Measurements from ENCODE around the gene SLC2A9. TPM values are rescaled to one million over a fixed set of nuclear protein-coding genes. Genes with fewer than 3 reads are reported as not detected.
A peak's percentile ranks its signal among the peaks of the same experiment; 100 is the strongest.

Gene SLC2A9
- total RNA-seq, 2 experiments from 2014 or later, result 0.54 TPM

DNA sequence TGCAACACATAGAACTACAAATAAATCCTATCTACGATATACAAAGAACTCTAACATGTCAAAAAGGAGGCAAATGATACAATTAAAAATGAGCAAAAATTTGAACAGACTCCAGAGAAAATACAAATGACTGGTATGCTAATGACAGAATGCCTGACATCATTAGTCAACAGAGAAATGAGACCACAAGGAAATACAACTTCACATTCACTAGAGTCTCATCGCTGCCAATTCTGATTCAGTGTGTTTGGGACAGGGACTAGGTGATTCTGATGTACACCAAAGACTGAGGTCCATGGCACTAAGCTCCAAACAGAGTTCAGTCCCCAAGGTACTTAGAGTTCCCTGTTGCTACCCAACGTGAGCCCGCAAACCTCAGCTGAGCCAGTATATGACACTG, 23.4 kb downstream of the SLC2A9 start:
- intact Hi-C loops (cut with micrococcal nuclease), result no loop called here
- no peak overlapping the region for H3K27ac Mint-ChIP-seq

DNA sequence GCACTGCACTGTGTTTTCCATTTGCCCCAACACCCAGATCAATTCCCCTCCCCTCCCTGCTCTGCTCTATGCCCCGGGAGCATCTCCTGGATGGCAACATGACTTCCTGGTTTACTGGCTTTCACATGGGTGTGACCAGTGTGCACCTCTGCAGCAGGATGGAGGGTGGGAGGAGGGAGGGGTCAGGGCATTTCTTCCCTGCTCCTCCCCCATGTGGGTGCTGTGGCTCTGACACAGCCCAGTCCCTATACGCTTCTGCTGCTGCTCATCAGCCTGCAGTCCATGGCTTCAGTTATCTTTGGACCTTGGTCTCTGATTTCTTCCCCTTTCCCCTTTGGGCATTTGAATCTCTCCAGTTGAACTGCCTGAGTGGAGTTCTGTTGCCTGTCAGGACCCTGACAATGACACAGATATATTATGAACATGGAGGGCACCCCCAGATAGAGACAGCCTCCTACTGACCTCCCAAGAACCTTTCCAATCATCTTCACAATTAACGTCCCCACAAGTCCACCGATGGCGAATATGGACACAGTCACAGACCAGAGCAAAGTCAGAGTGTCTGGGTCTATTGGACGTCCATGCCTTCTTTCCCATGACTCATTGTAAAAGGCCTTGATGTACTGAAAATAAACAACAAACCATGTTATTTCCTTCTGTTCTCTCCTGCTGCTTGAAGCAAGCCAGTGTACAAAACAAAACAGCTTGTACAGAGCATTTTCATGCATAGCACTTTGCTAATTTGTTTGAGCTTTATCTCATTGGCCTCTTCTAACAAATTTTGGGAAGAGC, 24.8 kb downstream of the SLC2A9 start:
- intact Hi-C loops (cut with micrococcal nuclease), result no loop called here
- peaks cover 6% of the 10 kb centered on the region for H3K36me3 Mint-ChIP-seq (ENCODE audit: low read depth)
- no peak overlapping the region for H3K27ac Mint-ChIP-seq
- no peak overlapping the region for H3K4me3 Mint-ChIP-seq
- H3K4me1 Mint-ChIP-seq (ENCODE audit: low read depth), result peaks cover 38% of the 10 kb centered on the region
- DNase-seq, result no peak
- ChIA-PET POLR2A (no interaction called here), CTCF (interaction anchor here (2.0 kb wide), 1 partner anchor 17 kb away, joined by 8 read pairs; no protein-coding TSS in a partner anchor)
- H3K27me3 Mint-ChIP-seq, result no peaks in the 10 kb centered on the region
- no peak for ATAC-seq
- TF ChIP-seq, protein P1, sequence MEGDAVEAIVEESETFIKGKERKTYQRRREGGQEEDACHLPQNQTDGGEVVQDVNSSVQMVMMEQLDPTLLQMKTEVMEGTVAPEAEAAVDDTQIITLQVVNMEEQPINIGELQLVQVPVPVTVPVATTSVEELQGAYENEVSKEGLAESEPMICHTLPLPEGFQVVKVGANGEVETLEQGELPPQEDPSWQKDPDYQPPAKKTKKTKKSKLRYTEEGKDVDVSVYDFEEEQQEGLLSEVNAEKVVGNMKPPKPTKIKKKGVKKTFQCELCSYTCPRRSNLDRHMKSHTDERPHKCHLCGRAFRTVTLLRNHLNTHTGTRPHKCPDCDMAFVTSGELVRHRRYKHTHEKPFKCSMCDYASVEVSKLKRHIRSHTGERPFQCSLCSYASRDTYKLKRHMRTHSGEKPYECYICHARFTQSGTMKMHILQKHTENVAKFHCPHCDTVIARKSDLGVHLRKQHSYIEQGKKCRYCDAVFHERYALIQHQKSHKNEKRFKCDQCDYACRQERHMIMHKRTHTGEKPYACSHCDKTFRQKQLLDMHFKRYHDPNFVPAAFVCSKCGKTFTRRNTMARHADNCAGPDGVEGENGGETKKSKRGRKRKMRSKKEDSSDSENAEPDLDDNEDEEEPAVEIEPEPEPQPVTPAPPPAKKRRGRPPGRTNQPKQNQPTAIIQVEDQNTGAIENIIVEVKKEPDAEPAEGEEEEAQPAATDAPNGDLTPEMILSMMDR (IDR thresholded peaks at IDR 0.05), result no peak
- peaks cover 3% of the 10 kb centered on the region for H3K9me3 Mint-ChIP-seq

More for the DNA sequence above, 23.4 kb downstream of the SLC2A9 start:
- ATAC-seq, result no peak
- TF ChIP-seq, protein P1 (IDR thresholded peaks at IDR 0.05), result no peak
- peaks cover 3% of the 10 kb centered on the region for H3K9me3 Mint-ChIP-seq
- no peaks in the 10 kb centered on the region for H3K27me3 Mint-ChIP-seq
- CTCF ChIA-PET, result interaction anchor here (0.7 to 2.0 kb wide), 3 partner anchors 16 to 21 kb away, joined by 3 to 8 read pairs (median 4); no protein-coding TSS in a partner anchor
- no peak overlapping the region for H3K4me3 Mint-ChIP-seq
- peaks cover 6% of the 10 kb centered on the region for H3K36me3 Mint-ChIP-seq (ENCODE audit: low read depth)
- no peak for DNase-seq
- POLR2A ChIA-PET, result interaction anchor here (0.9 to 1.1 kb wide), 2 partner anchors 8 to 9 kb away, joined by 3 to 4 read pairs; no protein-coding TSS in a partner anchor
- peaks cover 38% of the 10 kb centered on the region for H3K4me1 Mint-ChIP-seq (ENCODE audit: low read depth)

DNA sequence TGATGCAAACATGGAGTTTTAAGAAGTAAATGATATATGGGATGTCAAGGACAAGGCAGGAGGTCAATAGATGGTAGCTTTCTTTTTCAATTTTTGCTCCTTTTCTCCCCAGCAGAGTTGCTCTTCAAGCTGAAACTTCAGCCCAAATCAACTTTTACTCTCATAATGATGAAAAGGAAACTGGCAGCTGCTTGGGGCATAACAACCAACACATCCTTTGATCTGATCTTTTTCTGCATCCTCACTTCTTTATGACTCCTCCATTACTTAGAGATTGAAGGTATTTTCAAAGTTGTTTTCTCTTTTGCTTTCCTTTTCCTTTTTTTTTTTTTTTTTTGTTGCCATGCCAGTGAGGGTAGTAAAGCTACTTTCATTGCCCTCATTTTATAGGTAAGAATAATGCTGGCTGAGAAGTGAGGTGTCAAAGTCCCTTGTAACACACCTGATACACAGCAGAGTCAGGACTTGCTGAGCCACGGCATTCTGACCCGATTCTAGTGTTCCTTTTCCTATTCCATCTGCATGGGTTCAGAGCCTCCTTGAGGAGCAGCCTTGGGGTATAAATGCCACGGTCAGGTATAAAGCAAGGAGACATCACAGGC, 26.9 kb downstream of the SLC2A9 start:
- H3K4me1 Mint-ChIP-seq (ENCODE audit: low read depth), result peaks cover 27% of the 10 kb centered on the region
- peaks cover 6% of the 10 kb centered on the region for H3K36me3 Mint-ChIP-seq (ENCODE audit: low read depth)
- H3K9me3 Mint-ChIP-seq, result no peaks in the 10 kb centered on the region
- CTCF ChIA-PET, result interaction anchor here (1.9 to 3.1 kb wide), 2 partner anchors 20 to 25 kb away, joined by 5 to 21 read pairs; no protein-coding TSS in a partner anchor
- DNase-seq (peak; percentile 29), ATAC-seq (peak; percentile 88)
- no peak overlapping the region for H3K4me3 Mint-ChIP-seq
- POLR2A ChIA-PET, result interaction anchor here (1.1 to 1.2 kb wide), 2 partner anchors 8 to 11 kb away, joined by 3 read pairs; no protein-coding TSS in a partner anchor
- H3K27me3 Mint-ChIP-seq, result no peaks in the 10 kb centered on the region
- peak overlapping the region; percentile 85 for H3K27ac Mint-ChIP-seq
- intact Hi-C loops (cut with micrococcal nuclease), result no loop called here
- TF ChIP-seq, protein P1 (IDR thresholded peaks at IDR 0.05), result no peak

DNA sequence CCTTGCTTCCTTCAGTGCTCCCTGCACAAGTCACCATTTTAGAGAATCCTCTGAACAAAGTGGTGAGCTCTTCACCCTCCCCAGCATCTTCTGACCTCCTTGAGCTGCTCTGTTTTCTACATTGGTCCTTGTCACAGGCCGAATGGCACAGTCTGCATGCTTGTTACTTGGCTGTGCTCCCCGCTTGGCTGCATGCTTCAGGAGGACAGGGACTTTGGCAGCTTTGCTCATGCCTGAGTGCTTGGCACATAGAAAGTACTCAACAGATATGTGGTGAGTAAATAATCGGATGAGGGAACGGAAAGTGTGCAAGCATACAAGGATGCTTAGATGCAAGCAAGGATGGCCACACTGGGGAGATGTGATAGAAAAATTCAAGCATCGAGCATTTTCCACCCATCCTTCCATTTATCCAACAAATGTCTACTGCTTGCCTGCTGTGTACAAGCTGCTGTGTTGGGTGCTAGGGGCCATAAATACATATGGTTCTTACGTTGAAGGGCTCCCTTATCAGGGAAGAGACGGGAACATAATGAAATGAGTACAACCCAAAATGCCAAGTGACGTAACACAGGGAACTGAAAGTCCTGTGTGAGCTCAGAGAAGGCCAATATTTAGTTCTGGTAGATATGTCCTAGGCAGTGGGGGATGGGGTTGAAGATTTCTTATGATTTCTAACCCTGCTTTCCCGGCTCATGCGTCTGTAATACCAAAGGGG, 31.2 kb downstream of the SLC2A9 start:
- CTCF ChIA-PET, result interaction anchor here (1.1 to 1.3 kb wide), 2 partner anchors 10 to 25 kb away, joined by 3 read pairs; no protein-coding TSS in a partner anchor
- TF ChIP-seq, protein P1 (IDR thresholded peaks at IDR 0.05), result no peak
- H3K36me3 Mint-ChIP-seq (ENCODE audit: low read depth), result peaks cover 6% of the 10 kb centered on the region
- H3K9me3 Mint-ChIP-seq, result no peaks in the 10 kb centered on the region
- intact Hi-C loops (cut with micrococcal nuclease), result no loop called here
- DNase-seq (no peak), ATAC-seq (no peak)
- POLR2A ChIA-PET, result interaction anchor here (0.8 kb wide), 1 partner anchor 8 kb away, joined by 3 read pairs; no protein-coding TSS in a partner anchor
- no peak overlapping the region for H3K4me3 Mint-ChIP-seq
- peaks cover 20% of the 10 kb centered on the region for H3K4me1 Mint-ChIP-seq (ENCODE audit: low read depth)
- no peak overlapping the region for H3K27ac Mint-ChIP-seq
- no peaks in the 10 kb centered on the region for H3K27me3 Mint-ChIP-seq

All from activated CD8-positive, alpha-beta T cell treated with anti-CD3 and anti-CD28 coated beads for 36 hours (primary cell).